Measurements from ENCODE around the gene RBM8A.

The RBM8A gene

DNA sequence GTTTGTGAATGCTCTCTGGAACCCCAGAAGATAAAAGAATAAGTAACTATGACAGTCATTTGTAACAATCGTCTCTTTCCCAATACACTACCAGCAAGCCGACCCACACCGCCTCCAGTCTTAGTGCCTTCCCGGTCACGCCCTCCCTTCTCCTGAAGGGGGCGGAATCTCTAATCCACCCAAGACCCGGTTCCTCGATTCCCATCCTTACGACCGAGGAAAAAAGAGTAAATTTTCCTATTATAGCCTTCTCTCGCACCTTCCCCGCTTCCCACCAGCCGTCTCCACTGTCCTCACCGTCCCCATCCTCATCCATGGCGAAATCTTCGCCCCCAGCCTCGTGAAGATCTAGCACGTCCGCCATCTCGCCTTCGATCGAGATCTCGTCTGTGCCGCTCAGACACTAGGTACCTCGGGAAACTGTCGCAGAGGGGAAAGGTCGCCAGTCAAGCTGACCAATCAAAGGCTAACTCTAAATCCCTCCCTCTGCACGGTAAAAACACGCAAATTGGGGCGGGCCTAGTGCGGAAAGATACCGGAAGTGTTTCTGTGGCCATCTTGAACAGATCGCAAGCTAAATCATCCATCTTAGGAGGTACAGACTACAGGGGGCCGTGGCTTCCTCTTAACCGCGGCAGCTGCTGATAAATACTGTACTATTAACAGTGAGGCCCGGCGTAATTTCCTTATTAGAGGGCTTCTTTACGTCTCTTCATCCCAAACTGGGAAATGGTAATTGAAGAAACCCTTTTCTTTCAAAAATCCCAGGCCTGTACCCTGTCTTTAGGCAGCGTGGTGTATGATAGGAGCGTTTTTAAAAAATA is at the start of gene RBM8A:
Gene RBM8A (minus strand): TSS at position 422 of the 824 bp plus-strand sequence. CDS start 58 bp downstream, at position 364.
- peak; percentile 99 for DNase-seq

DNA sequence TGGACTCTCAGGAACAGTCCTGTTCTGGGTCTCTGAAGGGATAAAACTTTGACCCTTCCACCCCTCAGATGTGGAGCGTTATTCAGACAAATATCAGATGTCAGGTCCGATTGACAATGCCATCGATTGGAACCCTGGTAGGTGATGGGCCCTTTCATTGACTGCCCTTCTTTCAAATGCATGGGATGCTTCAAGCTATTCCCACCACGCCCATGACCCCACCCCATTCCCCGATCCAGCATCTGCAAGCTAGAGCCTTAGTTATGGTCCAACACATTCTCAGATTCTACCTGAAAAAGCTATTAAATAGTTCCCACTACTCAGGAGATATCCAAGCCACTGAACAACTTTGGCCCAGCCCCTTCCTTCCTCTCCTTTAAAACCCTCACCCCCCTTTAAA is 49.7 kb upstream of the RBM8A start:
- no peak for DNase-seq

DNA sequence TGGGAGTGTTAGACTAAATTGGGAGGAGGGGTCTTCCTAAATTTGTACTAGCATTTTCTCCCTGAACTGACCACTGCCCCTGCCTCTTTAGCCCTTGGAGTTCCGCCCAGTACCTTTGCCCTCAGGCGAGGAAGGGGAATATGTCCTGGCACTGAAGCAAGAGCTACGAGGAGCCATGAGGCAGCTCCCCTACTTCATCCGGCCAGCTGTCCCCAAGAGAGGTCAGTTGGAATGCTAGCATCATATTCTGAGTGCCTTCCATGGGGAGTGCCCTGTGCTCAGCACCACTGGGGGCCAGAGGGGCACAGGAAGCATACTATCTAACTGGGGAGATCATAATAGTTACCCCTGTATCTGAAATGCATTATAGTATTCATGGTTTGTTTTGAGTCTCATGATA is 47.9 kb upstream of the RBM8A start:
- DNase-seq: no peak

DNA sequence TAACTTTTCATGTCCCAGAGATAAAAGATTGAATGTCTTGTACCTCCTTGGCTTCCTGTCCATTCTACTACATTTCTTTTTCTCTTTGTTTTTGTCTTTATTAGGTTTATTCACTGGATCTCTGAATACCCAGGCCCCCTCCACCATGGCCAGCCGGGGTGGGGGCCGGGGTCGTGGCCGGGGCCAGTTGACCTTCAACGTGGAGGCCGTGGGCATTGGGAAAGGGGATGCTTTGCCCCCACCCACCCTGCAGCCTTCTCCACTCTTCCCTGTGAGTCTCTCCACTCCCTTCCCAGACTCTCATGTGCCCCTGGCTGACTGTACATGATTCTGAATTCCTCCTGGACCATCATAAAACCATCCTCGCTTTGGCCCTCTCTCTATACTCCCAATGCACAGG is 47.4 kb upstream of the RBM8A start:
- no peak for DNase-seq

DNA sequence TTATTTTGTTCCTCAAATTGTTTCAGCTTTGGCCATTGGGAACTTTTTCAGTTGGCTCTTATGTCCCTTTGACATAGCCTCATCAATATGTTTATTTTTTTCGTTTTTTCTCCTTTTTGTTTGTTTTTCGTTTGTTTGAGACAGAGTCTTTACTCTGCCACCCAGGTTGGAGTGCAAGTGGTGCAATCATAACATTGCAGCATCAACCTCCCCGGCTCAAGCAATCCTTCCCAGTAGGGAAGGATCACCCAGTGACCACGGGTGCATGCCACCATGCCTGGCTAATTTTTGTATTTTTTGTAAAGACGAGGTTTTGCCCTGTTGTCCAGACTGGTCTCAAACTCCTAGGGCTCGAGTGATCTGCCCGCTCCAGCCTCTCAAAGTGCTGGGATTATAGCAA is 45.3 kb upstream of the RBM8A start:
- no peak for DNase-seq

DNA sequence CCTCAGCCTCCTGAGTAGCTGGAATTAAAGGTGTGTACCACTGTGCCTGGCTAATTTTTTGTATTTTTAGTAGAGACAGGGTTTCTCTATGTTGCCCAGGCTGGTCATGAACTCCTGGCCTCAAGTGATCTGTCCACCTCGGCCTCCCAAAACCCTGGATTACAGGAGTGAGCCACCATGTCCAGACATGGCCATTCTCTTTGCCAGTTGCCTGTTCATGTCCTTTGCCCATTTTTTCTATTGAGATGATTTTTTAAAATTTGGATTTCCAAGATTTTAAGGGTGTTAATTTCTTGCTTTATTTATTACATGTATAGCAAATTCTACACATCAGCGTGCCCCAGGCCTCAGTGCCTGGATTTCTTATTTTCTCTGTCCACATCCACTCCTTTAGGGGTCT is 40.0 kb upstream of the RBM8A start:
- no peak for DNase-seq

DNA sequence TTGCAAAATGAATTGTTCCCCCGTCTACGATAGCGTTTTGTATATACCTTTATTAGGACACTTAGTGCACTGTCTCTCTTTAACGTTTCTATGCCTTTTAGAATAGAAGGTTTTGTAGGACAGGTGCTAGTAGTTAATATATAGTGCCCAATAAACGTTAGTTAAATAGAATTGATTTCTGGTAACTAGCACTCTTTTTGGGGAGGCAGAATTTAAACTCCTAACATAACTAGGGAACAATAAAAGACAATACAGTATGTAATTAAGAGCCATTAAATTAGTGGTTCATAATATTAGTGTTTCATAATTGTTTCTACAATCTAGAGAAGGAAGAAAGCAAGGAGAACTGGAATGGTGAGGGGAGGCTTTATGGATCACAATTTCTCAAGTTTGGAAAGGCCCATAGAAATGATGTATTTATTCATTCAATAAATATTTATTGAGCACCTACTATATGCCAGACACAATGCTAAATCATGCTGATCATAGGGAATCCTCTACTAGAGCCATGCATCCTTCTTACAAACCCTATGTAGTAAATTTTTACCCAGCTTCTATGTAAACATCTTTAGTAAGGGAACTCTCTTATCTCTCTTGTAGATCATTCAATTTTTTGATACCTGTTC is 37.9 kb upstream of the RBM8A start:
- DNase-seq: no peak

DNA sequence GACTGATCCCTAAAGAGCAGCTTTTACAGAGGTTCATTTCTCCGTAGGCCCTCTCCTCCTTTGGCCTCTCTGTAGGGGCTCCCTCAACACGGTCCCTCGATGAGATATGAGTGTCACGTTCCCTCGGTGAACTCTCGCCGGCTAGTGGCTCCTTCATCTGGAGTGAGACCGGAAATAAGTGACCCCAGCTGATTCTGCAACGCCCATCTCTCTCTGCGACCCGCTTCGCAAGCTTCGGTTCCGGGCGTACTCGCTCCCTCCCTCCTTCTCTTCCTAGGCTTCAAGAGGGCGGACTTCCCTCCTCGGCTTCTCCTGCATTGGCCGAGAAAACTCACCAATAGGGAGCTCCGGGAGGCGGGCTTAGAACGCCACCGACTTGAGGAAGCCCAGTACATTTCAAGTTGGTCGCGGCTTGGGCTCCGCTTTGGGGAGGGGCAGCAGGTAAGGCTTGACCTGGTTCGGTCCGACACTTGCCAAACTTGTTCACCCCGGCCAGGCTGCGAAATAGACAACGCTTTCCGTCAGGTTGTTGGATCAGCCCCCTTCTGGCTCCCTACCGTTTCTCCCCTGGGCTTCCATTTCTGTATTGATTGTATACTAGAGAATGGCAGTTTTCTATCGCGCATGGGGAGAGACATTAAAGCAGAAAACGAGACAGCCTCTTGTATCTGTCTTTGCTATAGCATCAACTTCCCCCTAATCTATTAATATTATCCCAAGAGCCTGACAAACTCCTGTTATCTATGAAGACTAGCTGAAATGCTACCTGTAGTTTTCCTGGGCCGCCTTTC is 37.2 kb upstream of the RBM8A start, which contains the start of the genes ANKRD34A and POLR3GL:
Gene ANKRD34A (minus strand): TSS at position 248 of the 791 bp plus-strand sequence. CDS start 2,816 bp downstream, outside the sequence.
Gene POLR3GL (plus strand): TSS at position 363 of the 791 bp plus-strand sequence. CDS start 10,176 bp downstream, outside the sequence.
- DNase-seq: peak; percentile 98

DNA sequence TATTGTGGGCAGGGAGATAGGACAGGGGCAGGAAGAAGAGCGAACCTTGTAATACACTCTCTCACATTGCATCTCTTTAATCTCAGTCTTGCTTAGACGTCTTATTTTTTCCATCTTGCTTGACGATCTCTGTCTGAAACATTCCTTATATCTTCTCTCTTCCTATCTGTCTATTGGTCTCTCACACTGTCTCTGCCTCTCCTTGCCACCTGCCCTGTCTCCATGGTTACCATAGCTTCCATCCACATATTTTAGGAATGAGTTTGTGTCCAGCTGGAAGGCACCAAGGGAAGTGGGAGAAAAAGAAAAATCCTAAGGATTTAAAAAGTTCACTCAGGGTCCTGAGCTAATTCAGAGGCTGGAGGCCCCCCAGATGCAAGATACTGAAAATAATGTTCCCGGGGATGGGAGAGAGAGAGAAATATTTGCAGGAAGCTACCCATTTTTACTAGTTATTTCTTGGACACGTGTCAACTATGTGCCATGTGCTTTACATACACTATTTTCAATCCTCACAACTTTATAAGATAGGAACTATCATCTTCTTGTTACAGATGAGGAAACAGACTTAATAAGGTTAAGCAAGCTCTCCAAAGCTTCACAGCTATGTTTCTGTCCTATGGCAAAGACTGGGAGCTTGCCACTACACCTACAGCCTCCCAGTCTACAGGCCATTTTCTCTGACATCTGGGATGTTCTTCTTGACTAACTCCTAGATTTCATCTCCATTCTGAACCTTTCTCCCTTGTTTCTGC is 36.2 kb upstream of the RBM8A start:
- DNase-seq: peak; percentile 84

DNA sequence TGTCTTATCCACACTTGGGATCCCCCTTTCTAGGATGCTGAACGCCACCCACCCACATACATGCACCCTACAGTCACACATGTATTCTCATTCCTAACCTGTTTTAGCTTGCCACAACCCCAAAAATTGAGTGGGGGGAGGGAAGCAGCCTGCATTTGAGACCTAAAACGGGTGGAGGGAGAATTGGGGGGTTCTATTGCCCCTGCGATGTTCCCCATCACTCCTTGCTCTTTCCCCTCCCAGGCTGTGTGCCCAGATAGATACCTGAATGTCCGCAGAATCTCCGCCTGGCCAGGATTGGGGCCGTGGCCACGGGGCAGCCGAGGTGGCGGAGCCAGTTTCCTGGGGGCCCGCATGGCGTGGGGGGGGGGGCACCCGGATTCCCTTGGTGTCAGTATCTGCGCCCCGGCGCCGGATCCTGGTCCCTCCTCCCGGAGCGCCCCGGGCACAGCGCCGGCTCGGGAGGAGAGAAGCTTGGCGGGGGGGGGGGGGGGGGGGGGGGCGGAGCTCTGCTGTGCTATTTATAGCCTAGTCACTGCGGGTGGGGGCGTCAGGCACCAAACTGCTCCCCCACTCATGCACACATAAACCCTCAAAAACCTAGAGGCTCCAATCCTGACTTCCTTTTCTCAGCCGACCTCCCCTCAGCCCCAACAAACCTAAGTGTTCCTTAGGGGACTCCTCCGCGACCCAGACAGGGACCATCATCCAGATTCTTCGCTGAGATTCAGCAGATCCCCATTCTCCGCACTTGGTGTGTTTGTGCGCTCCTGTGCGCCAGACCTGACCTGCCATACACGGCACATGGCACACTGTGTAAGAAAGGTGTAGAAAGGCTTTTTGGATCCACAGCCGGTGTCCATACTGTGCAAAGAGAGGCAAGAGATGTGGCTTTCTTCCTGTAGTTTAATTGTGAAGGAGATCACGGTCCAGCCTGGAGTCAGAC is 35.1 kb upstream of the RBM8A start:
- DNase-seq: peak; percentile 66

DNA sequence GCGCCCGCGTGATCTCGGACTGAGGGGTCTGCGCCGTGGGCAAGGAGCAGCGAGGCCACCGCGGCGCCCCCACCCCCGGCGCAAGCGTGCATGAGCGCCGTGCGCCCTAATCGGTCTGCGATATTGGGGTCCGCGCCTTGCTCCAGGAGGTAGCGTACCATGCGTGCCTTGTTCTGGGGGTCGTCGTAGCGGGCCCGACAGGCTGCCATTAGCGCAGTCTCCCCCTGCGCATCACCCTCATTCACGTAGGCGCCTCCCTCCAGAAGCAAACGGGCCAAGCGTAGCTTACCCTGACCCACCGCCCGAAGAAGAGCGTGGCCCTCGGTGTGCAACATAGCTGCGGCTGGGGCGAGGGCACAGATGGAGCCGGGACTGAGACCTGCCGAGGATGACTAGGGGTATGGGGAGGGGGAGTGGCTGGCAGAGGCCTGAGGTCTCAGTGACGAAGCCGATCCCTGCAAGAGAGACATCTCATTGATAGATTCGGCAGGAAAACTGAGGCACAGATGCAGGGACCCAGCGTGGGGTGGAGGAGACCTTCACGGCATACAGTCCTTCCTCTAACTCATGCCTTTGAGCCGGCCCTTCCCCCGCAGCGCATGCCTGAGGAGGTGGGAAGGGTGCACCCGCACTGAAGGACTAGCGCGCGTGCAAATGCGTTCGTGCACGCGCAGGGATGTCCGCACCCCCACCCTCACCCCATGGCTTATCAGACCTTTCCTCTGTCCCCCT is 34.3 kb upstream of the RBM8A start:
- peak; percentile 63 for DNase-seq

DNA sequence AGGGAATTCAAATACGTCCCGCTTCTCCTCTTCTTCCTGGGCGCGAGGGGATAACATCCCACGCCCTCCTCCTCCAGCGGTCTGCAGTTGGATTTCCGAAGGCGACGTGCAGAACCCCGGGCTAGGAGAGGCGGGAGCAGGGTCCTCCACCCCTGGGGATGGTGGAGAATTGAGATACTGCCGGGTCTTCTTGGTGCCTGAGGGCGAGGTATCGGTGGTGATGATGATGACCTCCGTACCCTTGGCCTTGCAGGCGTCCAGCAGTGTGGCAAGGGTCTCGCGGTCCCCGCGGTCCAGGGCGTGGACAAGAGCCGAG is 33.8 kb upstream of the RBM8A start:
- peak; percentile 34 for DNase-seq

DNA sequence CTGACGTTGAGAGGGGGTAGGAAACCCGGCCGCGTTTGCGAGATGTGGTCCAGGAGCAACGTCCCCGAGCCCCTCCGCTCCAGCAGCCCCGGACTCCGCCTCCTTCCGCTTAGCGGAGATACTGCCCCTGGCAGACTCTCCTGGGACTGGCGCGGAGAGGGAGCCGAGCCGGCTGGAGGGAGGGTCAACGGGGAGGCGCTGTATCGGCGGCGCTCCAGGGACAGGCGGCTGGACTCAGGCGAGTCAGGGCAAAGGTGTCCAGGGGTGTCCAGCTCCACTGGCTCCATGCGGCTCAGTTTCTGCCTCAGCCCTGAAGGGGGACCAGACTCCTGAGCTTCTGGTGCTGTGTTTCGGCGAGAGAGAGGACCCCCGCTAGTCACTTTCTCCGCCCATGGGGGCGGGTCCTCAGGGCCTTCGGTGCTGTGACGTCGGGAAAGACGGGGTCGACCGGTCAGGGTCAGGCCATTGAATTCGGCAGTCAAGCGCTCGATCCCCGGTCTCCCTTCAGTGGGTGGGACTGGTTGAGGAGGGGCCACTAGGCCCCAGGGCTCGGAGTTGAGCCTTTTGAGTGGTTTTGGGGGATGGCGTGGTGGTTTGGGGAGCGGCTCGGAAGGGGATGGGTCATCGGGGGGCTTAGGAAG is 33.3 kb upstream of the RBM8A start:
- DNase-seq: peak; percentile 83

DNA sequence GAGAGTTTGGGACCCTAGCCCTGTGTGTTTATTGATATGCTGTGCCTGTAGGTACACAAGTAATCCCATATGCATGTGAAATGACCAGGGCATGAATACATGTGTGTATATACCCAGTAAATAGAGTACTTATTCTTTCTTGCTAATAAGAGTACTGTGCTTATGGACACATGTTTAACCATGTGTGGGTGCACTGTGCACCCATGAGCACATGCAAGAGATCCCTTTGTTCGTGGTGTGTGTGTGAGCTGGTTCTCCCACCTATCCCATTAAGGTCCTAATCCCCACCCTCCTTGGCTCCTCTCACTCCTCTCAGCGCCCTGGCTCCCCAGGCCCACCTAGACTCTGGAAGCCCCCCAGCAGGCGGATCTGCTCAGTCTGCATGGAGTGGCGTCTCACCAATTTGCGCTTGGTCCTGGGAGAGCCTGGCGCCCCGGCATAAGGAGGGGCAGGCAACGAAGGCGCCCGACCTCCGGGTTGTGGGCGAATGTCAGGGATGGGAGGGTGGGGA is 32.7 kb upstream of the RBM8A start:
- peak; percentile 36 for DNase-seq

DNA sequence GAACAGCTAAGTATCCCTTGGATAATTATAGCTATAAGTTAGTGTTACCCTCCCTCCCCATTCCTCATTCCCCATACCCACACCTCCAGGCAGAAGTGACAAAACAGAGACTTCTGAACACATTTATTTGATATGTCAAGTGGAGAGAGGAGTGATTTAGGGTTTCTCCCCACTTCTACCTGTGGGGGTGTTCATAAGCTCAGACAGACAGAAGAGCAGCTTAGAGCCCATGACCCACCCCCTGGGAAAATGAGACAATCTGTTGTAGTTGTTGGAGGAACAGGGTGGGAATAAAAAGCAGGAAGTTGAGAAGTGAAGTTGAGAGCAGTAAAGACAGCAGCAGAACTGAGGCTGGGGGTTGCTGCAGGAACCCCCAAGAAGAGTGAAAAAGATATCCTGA is 32.0 kb upstream of the RBM8A start:
- DNase-seq: no peak

DNA sequence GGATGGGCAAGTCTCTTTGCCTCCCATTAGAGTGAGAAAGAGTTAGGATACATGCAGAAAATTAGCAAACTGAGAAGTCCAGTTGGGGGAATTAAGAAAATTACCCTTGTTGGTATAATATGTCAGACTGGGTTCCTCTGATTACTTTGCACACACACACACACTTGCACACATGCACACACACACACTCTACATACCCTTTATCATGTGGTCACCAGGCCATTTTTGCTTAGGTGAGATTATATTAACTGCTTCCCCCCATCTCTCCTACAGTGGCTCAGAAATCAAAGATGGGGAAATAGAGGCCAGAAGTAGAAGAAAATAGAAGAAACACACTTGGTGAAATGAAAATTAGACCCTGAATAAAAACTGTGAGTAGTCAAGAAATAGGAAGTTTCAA is 31.4 kb upstream of the RBM8A start:
- no peak for DNase-seq

DNA sequence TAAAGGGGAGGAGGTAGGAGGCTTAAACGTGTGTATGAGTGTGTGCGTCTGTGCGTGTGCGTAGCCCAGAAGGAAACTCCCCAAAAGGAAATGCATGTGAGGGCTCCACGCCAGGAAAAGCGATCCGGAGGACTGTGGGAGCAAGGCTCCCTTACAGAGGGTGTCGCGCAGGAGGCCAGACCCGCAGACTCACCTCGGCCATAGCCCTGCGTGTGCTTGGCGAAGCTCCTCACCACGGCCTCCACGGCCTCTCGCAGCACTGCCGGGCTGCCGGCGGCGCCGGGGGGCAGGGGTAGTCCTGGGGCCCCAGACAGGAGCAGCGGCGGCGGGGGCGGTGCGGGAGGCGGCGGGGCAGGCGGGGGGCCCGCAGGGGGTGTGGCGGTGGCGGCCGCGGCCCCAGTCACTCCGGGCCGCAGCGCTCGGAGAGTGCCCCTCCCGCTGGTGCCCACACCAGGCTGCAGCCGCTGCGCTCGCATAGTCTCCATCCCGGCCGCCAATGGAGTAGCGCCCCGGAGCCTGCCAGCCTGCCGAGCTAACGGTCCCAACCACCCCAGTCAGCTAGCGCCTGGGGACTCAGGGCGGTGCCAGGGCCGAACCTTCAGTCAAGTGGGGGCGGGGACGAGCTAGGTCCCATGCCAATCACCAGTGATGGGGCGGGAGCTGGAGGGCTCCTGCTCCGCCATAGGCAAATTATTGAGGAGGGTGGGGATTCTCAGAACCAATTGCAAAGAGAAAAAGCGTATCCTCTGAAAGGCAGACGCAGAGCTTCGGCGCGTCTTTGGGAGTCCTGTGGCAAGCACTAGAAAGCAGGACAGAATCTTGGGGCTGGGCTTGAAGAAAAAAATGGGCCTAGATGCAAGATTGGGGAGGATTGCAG is 30.4 kb upstream of the RBM8A start, which contains the start of gene LIX1L:
Gene LIX1L (minus strand): TSS at position 575 of the 877 bp plus-strand sequence. CDS start 90 bp downstream, at position 485.
- peak; percentile 99 for DNase-seq

DNA sequence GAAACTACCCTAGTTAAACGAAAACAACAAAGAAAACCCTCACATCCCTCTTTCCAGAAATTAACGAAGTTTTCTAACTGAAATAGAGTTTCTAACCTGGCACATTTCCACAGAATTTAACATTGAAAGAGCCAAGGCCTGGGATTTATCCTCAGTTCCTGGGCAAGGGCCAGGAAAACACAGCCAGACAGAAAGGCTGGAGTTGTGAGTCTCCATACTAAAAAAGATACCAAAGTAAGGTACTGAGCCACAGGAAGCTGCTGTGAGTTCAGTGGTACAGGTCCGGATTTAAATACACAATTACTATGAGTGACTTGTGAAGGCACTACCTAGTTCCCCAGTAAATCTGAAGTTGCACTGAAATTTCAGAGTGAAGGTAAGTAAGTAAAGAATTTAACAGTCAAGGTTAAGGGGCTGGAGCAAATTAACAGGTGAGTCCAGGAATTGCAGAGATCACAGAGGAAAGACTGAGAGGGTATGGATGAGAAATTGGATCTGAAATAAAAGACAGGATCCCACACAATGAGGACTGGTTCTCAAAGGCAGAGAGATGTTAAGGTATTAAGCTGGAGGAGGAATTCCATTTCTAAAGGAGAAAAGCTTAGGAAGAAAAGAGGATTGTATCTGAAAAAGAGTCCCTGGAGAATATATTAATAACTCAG is 29.6 kb upstream of the RBM8A start:
- DNase-seq: peak; percentile 40

All from DMS53 (cell line).